Calu3 (cell line): Measurements from ENCODE around the gene MAP3K2. TPM values are rescaled to one million over a fixed set of nuclear protein-coding genes. Genes with fewer than 3 reads are reported as not detected.

Source experiments
- BruUV-seq: library from RNA; stranded (reverse); fragments of 400-500 nt; replicated peaks from 2 replicates; lab custom pipeline; 2021; lab: Mats Ljungman, UMichigan
- CTCF ChIA-PET: fragments of 300-600 bp; sonication (Branson Sonifier 250); formaldehyde crosslinking; loops from one replicate; lab custom pipeline; 2022; ENCODE audit warnings: antibody characterized with exemption; lab: Charles Lee
- DNase-seq: peaks from one replicate; pipeline ENCODE4 v3.0.0; 2022
- H3K27ac Mint-ChIP-seq: one replicate; pipeline ENCODE4 v1.8.0; 2022; ENCODE audit warnings: mixed read lengths; ENCODE audit not compliant: unreplicated experiment
- H3K27me3 Mint-ChIP-seq: one replicate; pipeline ENCODE4 v1.8.0; 2022; ENCODE audit warnings: mixed read lengths; ENCODE audit not compliant: unreplicated experiment
- H3K36me3 Mint-ChIP-seq: one replicate; pipeline ENCODE4 v1.8.0; 2022; ENCODE audit warnings: mild to moderate bottlenecking, moderate library complexity, mixed read lengths; ENCODE audit not compliant: insufficient read depth, unreplicated experiment
- H3K4me1 Mint-ChIP-seq: one replicate; pipeline ENCODE4 v1.8.0; 2022; ENCODE audit warnings: mild to moderate bottlenecking, low read depth, mixed read lengths; ENCODE audit not compliant: unreplicated experiment
- H3K4me3 Mint-ChIP-seq: one replicate; pipeline ENCODE4 v1.8.0; 2022; ENCODE audit warnings: mild to moderate bottlenecking, low read depth, moderate library complexity, mixed read lengths; ENCODE audit not compliant: unreplicated experiment
- H3K9me3 Mint-ChIP-seq: one replicate; pipeline ENCODE4 v1.8.0; 2022; ENCODE audit warnings: low read depth, mixed read lengths; ENCODE audit not compliant: unreplicated experiment
- CTCF ChIP-seq: fragments of 200-600 bp; IDR thresholded peaks from one replicate; pipeline ENCODE4 v1.8.0; 2022; ENCODE audit warnings: antibody characterized with exemption; ENCODE audit not compliant: unreplicated experiment
- intact Hi-C: fragments of 100-400 bp; cut with micrococcal nuclease; formaldehyde crosslinking; loops from one replicate; pipeline ENCODE4 v1.10.0; 2022; ENCODE audit not compliant: unreplicated experiment
- total RNA-seq: library from RNA; stranded (reverse); gene quantifications from 2 replicates; pipeline ENCODE4 v1.2.3, GENCODE V29; 2022

Gene MAP3K2
- total RNA-seq, 1 experiment from 2014 or later = 60.9 TPM

GRCh38 chr2:127343277-127343676 is 44.5 kb downstream of the MAP3K2 start:
- Mint-ChIP-seq H3K9me3 (no peaks in the 10 kb centered on the region), H3K27ac (no peak overlapping the region), H3K4me1 (peaks cover 3% of the 10 kb centered on the region), H3K4me3 (no peak overlapping the region), H3K36me3 (peaks cover 4% of the 10 kb centered on the region), H3K27me3 (no peaks in the 10 kb centered on the region)
- intact Hi-C loops = no loop called here
- BruUV-seq = no TSS peak
- CTCF ChIA-PET = no interaction called here
- no peak for TF ChIP-seq CTCF
- no peak for DNase-seq

- no peaks in the 10 kb centered on the region for H3K27me3 Mint-ChIP-seq
- no peak overlapping the region for H3K27ac Mint-ChIP-seq
- no peak for TF ChIP-seq CTCF
- DNase-seq = no peak
- no peaks in the 10 kb centered on the region for H3K4me1 Mint-ChIP-seq
- no peak overlapping the region for H3K4me3 Mint-ChIP-seq
- no peaks in the 10 kb centered on the region for H3K9me3 Mint-ChIP-seq
- H3K36me3 Mint-ChIP-seq = peaks cover 8% of the 10 kb centered on the region
- CTCF ChIA-PET = no interaction called here
- BruUV-seq = no TSS peak
- intact Hi-C loops = no loop called here
Measured at GRCh38 chr2:127342101-127342500, 45.7 kb downstream of the MAP3K2 start.

- no peaks in the 10 kb centered on the region for H3K9me3 Mint-ChIP-seq
- TF ChIP-seq CTCF = no peak
- no peak for DNase-seq
- no peaks in the 10 kb centered on the region for H3K27me3 Mint-ChIP-seq
- H3K4me3 Mint-ChIP-seq = no peak overlapping the region
- H3K36me3 Mint-ChIP-seq = peaks cover 10% of the 10 kb centered on the region
- BruUV-seq = no TSS peak
- no peak overlapping the region for H3K27ac Mint-ChIP-seq
- CTCF ChIA-PET = interaction anchor here (0.7 kb wide), 1 partner anchor 139 kb away, joined by 3 read pairs; no protein-coding TSS in a partner anchor
- H3K4me1 Mint-ChIP-seq = no peaks in the 10 kb centered on the region
- intact Hi-C loops = no loop called here
Measured at GRCh38 chr2:127332335-127332734, 55.4 kb downstream of the MAP3K2 start.

GRCh38 chr2:127330753-127331152 is 57.0 kb downstream of the MAP3K2 start:
- BruUV-seq = no TSS peak

More at GRCh38 chr2:127330753-127331152, 57.0 kb downstream of the MAP3K2 start:
- intact Hi-C loops = no loop called here
- peaks cover 10% of the 10 kb centered on the region for H3K36me3 Mint-ChIP-seq
- no peaks in the 10 kb centered on the region for H3K9me3 Mint-ChIP-seq
- no peaks in the 10 kb centered on the region for H3K4me1 Mint-ChIP-seq
- CTCF ChIA-PET = no interaction called here
- no peak overlapping the region for H3K4me3 Mint-ChIP-seq
- H3K27me3 Mint-ChIP-seq = no peaks in the 10 kb centered on the region
- no peak for DNase-seq
- H3K27ac Mint-ChIP-seq = no peak overlapping the region
- TF ChIP-seq CTCF = no peak
